HG02852 (cell line): ENCODE measurements around the gene HOXA13.

Experiments used
- ATAC-seq: cut with Tn5 transposase; IDR thresholded peaks from one replicate; pipeline ENCODE4 v1.9.1; 2021; ENCODE audit warnings: mild to moderate bottlenecking, moderate library complexity; ENCODE audit not compliant: unreplicated experiment

Gene HOXA13

DNA sequence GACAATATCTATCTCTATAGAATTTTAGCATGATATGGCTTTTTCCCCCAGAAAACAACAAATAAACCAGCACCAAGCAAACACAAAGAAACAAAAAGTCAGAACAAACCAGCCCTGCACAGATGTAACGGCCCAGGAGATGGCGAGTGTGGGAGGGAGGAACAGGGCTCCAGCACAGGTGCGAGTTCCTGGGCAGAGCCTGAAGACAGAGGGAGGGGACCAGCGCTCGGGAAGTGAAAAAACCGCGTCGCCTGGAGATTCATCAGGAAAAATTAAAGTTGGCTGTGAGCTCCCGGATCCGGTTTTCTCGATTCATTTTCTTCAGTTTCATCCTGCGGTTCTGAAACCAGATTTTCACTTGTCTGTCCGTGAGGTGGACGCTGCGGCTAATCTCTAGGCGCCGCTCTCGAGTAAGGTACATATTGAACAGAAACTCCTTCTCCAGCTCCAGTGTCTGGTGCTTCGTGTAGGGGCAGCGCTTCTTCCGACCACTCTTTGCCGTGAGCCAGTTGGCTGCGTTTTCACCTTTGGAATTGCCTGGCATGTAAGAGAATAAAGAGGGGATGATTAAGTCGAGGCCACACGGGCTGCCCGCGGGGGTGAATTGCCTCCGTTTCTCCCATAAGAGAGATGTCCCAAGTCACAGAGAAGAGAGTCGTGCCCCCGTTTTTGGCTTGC, 28.1 kb downstream of the HOXA13 start:
- ATAC-seq = no peak

DNA sequence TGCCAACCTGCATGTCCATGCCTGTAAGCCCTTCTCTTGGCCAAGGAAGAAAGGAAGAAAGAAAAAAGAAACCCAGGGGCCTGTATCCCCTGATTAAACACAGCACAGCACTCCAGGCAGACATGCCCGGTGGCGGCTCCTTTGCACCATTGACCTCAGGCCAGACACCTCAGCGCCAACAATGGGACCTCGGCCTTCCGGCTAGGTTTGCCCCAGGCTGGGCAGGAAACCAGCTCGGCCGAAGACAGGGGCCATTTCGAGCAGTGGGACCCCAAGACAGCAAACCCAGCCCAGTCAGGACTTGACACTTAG, 28.6 kb downstream of the HOXA13 start:
- ATAC-seq = no peak

- no peak for ATAC-seq
Observed at GRCh38 chr7:27170426-27171324, 29.2 kb downstream of the HOXA13 start.

DNA sequence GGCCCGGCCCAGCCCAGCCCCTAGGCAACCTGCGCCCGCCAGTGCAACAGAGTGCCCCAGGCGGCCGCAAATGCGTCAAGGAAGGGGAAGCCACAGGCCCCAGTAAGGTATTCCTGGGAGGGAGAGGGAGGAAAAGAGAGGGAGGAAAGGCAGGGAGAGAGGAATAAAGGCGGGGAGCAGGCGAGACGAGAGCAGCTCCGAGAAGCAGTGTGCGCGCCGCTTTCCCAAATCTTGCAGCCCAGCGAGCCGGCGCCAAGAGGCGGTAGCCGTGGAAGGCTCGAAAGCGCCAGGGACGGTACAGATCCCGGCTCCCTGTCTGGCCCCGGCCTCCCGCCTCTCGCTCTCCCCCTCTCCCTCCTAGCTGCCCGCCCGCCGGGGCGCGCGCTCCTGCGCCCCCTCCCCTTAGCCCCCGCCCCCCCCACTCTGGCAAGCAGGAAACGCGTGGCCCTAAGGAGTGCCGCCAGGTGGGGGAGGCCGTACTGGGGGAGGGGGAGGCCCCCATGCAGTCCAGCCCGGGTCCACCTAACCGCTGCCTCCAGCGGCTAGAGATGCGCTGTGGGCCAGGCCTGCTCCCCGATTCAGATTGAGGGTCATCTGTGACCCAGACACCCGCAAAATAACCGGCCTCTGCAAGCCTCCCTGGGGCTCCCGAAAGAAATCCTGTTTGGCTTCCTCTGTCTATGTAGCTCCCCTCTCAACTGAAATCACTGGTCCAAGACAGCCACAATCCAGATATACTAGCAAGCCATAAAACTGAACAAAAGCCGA, 30.0 kb downstream of the HOXA13 start:
- no peak for ATAC-seq

GRCh38 chr7:27168265-27168947, 31.5 kb downstream of the HOXA13 start:
- ATAC-seq = no peak

DNA sequence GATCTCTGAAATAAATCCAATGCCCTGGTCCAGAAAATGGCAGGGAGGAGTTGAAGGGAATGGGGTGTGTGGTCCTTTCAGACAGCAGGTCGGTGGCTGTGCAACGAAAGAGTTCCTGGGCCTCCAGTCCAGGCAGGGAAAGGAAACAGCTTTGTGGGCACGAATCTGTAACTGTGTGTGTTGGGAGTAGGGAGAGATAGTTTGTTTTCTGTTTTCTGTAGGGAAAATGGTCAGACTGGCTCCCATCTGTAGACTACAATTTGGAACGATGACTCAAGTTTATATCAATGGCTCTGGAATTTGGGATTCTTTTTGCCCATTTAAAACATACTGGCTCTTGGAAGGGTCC, 32.0 kb downstream of the HOXA13 start:
- ATAC-seq = no peak

DNA sequence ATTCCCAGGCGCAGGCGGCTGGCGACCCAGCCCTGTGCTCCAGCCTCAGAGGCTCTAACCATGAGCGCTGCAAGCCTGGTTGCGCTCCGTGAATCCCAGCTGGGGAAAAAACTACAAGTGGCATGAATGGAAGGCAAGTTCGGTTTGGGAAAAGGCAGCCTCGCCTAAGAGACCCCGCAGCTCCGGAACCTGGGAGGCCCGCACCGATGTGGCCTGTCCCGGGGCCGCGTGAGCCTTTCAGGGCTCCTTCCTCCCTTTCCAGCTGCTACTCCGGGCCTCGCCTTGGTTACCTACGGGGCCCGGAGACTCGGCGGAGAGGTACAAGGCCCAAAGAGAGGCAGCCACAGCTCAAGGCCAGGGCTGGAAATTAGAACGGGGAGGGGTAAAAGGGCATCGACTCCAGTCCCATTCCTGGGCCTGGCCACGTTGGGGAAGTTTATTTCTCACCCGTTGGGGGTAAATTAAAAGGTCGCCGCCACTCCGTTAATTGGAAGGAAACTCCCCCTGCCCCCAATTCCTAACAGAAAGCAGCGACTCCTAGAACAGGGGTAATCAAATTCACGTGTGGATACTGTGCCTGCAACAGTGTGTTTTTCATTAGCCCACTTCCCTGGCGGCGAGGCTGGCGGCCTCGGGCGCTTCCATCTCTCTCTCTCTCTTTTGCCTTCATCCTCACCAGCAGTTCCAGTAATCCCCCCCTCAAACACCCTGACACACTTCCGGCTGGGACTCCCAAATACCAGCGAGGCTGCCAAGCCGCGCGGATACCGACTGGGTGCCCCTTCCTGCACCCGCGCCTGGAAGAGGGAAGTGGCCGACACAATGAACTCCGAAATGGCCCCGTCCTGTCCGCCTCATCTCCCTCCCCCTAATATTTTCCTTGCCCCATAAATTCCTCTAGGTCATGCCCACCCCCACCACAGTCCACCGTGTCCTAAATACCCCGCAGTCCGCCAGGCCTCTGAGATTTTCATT, 33.1 kb downstream of the HOXA13 start:
- no peak for ATAC-seq

- no peak for ATAC-seq
Observed at GRCh38 chr7:27165996-27166530, 33.8 kb downstream of the HOXA13 start.

GRCh38 chr7:27165089-27165995, 34.5 kb downstream of the HOXA13 start, which contains the start of gene HOXA9:
TSS of gene HOXA9 (minus strand) at chr7:27165537. CDS start at chr7:27165457, 80 bp downstream.
- ATAC-seq = no peak

GRCh38 chr7:27164367-27165088, 35.4 kb downstream of the HOXA13 start:
- no peak for ATAC-seq

DNA sequence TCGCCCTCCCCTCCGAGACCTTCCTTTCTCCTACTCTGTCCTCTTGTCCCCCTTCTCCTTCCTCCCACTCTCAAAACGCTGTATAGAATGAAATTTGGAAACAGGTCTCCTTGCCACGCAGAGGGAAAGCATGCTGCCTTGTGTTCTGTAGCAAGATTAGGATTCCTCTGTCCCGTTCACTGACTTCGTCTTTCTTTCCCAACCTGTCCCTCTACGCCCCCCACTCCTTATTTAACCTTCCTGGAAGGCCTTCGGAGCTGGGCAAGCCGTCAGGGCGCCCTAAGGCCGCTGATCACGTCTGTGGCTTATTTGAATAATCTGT, 35.9 kb downstream of the HOXA13 start:
- ATAC-seq = no peak

GRCh38 chr7:27163288-27164044, 36.4 kb downstream of the HOXA13 start:
- ATAC-seq = no peak

DNA sequence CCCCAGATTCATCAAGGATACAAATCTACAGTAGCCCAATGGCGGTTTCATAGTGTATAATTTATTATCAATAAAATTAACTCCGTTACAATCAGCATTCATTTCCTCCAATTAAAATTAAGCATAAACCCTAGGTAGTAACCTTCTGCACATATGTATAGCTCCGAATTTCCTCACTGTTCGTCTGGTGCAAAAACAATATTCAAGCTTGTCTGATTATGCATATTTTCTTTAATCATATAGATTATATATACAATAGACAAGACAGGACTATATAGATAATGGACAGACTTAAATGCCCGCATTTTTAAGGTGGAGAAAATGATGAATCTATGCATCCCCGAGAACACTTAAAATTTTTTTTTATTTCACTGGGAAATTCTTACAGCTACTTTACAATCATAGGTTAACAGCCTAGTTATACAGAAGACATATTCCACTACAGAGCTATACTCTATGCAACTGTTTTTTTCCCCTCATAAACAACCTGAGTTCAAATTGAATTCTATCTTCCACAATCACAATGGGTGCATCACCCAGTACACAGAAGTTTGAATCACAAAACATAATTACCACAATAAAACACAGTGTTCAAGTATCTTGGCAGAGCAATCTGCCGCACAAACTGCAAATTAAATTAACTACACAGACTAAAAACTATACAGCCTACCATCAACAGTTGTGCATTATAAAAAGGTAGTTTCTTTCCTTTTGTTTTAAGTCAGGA, 37.2 kb downstream of the HOXA13 start:
- ATAC-seq = no peak

GRCh38 chr7:27161721-27162560, 38.0 kb downstream of the HOXA13 start:
- ATAC-seq = no peak

GRCh38 chr7:27161214-27161720, 38.6 kb downstream of the HOXA13 start:
- ATAC-seq = no peak
